HCT116 (cell line): Measurements from ENCODE around the gene SUPV3L1. TPM values are rescaled to one million over a fixed set of nuclear protein-coding genes. Genes with fewer than 3 reads are reported as not detected.

Experiments
- ATAC-seq: fragments of 200-7000 bp; cut with Tn5 transposase; 2 replicates; pipeline ENCODE4 v1.9.1; 2020; ENCODE audit warnings: mild to moderate bottlenecking, moderate library complexity
- BruUV-seq: library from RNA; stranded (reverse); fragments of 400-500 nt; replicated peaks from 2 replicates; lab custom pipeline; 2021; lab: Mats Ljungman, UMichigan
- CTCF ChIA-PET: fragments of 300-600 bp; sonication (Branson Sonifier 250); formaldehyde crosslinking; loops from one replicate; lab custom pipeline; 2021; ENCODE audit warnings: antibody characterized with exemption; lab: Charles Lee
- POLR2A ChIA-PET: fragments of 300-600, 350-600 bp; sonication (Branson Sonifier 250); formaldehyde crosslinking; loops from one replicate; lab custom pipeline; 2021; ENCODE audit warnings: antibody characterized with exemption; lab: Charles Lee
- RAD21 ChIA-PET, 2 experiments: fragments of 300-600 bp; sonication (Branson Sonifier 250); formaldehyde crosslinking; loops; one replicate each; lab custom pipeline; 2023; ENCODE audit warnings: low total read pairs in 2 of 2; ENCODE audit not compliant: uncharacterized antibody in 2 of 2, unreplicated experiment in 2 of 2, low non-redundant PET in 1 of 2; lab: Charles Lee
- DNase-seq: peaks from one replicate; pipeline ENCODE4 v3.0.0-alpha.2; 2010; ENCODE audit warnings: low read depth, low spot score
- H2AFZ ChIP-seq: fragments of 200-600 bp; shearing (Covaris generic), sonication (generic); 2 replicates; pipeline ENCODE4 v1.6.1; 2017; ENCODE audit warnings: low read depth, mixed run types, mixed read lengths, antibody characterized with exemption, low read length; ENCODE audit not compliant: poor library complexity, severe bottlenecking
- H3K27ac ChIP-seq: 2 replicates; pipeline ENCODE4 v1.5.1; 2012; ENCODE audit warnings: low read depth, low read length
- H3K27me3 ChIP-seq: fragments of 200-600 bp; sonication (generic); 2 replicates; pipeline ENCODE4 v1.6.1; 2016; ENCODE audit warnings: mixed run types, low read length, mixed read lengths; ENCODE audit not compliant: insufficient read depth
- H3K36me3 ChIP-seq, 2 experiments: fragments of 200-500 bp in 1 of 2; fragments of 200-600 bp in 1 of 2; sonication (Bioruptor generic) in 1 of 2; sonication (generic) in 1 of 2; 2 replicates each; pipeline versions ENCODE4 v1.5.1 to v1.6.1; 2014 to 2016; ENCODE audit warnings: low read length in 2 of 2, inconsistent platforms in 1 of 2, mixed read lengths in 1 of 2, mixed run types in 1 of 2; ENCODE audit not compliant: insufficient read depth in 2 of 2, control insufficient read depth in 1 of 2
- H3K4me1 ChIP-seq, 2 experiments: fragments of 200-600 bp in 1 of 2; sonication (generic) in 1 of 2; 2 replicates each; pipeline versions ENCODE4 v1.5.1 to v1.6.1; 2012 to 2017; ENCODE audit warnings: low read length in 2 of 2, inconsistent platforms in 1 of 2, mild to moderate bottlenecking in 1 of 2, mixed read lengths in 1 of 2, mixed run types in 1 of 2, moderate library complexity in 1 of 2; ENCODE audit not compliant: insufficient read depth in 2 of 2, control insufficient read depth in 1 of 2
- H3K4me2 ChIP-seq: fragments of 200-600 bp; sonication (generic); 2 replicates; pipeline ENCODE4 v1.6.1; 2017; ENCODE audit warnings: mixed run types, low read length, mixed read lengths
- H3K4me3 ChIP-seq, 2 experiments: fragments of 200-600 bp in 1 of 2; sonication (generic) in 1 of 2; replicated peaks in 1 of 2; 2 replicates each; pipeline ENCODE4 v1.5.1; 2011 to 2016; ENCODE audit warnings: low read length in 2 of 2, control low read depth in 1 of 2, low read depth in 1 of 2, mild to moderate bottlenecking in 1 of 2, mixed read lengths in 1 of 2, mixed run types in 1 of 2
- H3K79me2 ChIP-seq: fragments of 200-600 bp; sonication (generic); 2 replicates; pipeline ENCODE4 v1.6.1; 2017; ENCODE audit warnings: mild to moderate bottlenecking, mixed run types, low read length, moderate library complexity, mixed read lengths; ENCODE audit not compliant: insufficient read depth
- H3K9ac ChIP-seq: fragments of 200-600 bp; sonication (generic); 2 replicates; pipeline ENCODE4 v1.6.1; 2016; ENCODE audit warnings: low read length, mixed read lengths
- H3K9me2 ChIP-seq: fragments of 200-600 bp; sonication (generic), shearing (Covaris generic); 2 replicates; pipeline ENCODE4 v1.6.1; 2017; ENCODE audit warnings: mixed run types, mild to moderate bottlenecking, moderate library complexity; ENCODE audit not compliant: insufficient read depth
- H3K9me3 ChIP-seq, 2 experiments: fragments of 200-500 bp in 1 of 2; fragments of 200-600 bp in 1 of 2; sonication (Bioruptor generic) in 1 of 2; sonication (generic) in 1 of 2; 2 replicates each; pipeline ENCODE4 v1.6.1; 2014 to 2017; ENCODE audit warnings: low read length in 2 of 2, mixed read lengths in 2 of 2, inconsistent platforms in 1 of 2, low read depth in 1 of 2, mild to moderate bottlenecking in 1 of 2, mixed run types in 1 of 2, moderate library complexity in 1 of 2; ENCODE audit not compliant: control insufficient read depth in 1 of 2, insufficient read depth in 1 of 2
- H4K20me1 ChIP-seq: fragments of 200-600 bp; sonication (generic), shearing (Covaris generic); 2 replicates; pipeline ENCODE4 v1.6.1; 2017; ENCODE audit warnings: mixed run types, mild to moderate bottlenecking, moderate library complexity; ENCODE audit not compliant: insufficient read depth
- CBX3 ChIP-seq: IDR thresholded peaks from 2 replicates; pipeline ENCODE4 v1.6.1; 2012; ENCODE audit warnings: low read depth
- CEBPB ChIP-seq: IDR thresholded peaks from 2 replicates; pipeline ENCODE4 v1.6.1; 2012; ENCODE audit warnings: low read depth
- EGR1 ChIP-seq: IDR thresholded peaks from 2 replicates; pipeline ENCODE4 v1.6.1; 2012; ENCODE audit warnings: low read depth
- ELF1 ChIP-seq: IDR thresholded peaks from 2 replicates; pipeline ENCODE4 v1.6.1; 2012; ENCODE audit warnings: low read depth, borderline replicate concordance
- EZH2 ChIP-seq: fragments of 200-600 bp; sonication (generic); IDR thresholded peaks from 2 replicates; pipeline ENCODE4 v1.6.1; 2017; ENCODE audit warnings: antibody characterized with exemption, mixed run types
- EZH2phosphoT487 ChIP-seq: fragments of 200-600 bp; IDR thresholded peaks from 2 replicates; pipeline ENCODE4 v1.6.1; 2018; ENCODE audit warnings: antibody characterized with exemption, borderline replicate concordance
- FOSL1 ChIP-seq: IDR thresholded peaks from 2 replicates; pipeline ENCODE4 v1.6.1; 2012; ENCODE audit warnings: low read depth
- MAX ChIP-seq: IDR thresholded peaks from 2 replicates; pipeline ENCODE4 v1.6.1; 2012
- POLR2AphosphoS5 ChIP-seq: IDR thresholded peaks from 2 replicates; pipeline ENCODE4 v1.6.1; 2011; ENCODE audit warnings: mild to moderate bottlenecking, low read depth, low read length, moderate library complexity
- SIN3A ChIP-seq: IDR thresholded peaks from 2 replicates; pipeline ENCODE4 v1.6.1; 2012; ENCODE audit warnings: low read depth
- SP1 ChIP-seq: IDR thresholded peaks from 2 replicates; pipeline ENCODE4 v1.6.1; 2012; ENCODE audit warnings: low read depth
- SRF ChIP-seq: IDR thresholded peaks from 2 replicates; pipeline ENCODE4 v1.6.1; 2012; ENCODE audit warnings: low read depth
- TCF7L2 ChIP-seq: IDR thresholded peaks from 2 replicates; pipeline ENCODE4 v1.7.0; 2011; ENCODE audit warnings: borderline replicate concordance, inconsistent platforms; ENCODE audit not compliant: insufficient read depth, insufficient read length; ENCODE audit errors: extremely low read depth
- YY1 ChIP-seq: IDR thresholded peaks from 2 replicates; pipeline ENCODE4 v1.6.1; 2011; ENCODE audit warnings: low read length, low read depth, moderate library complexity, mild to moderate bottlenecking; ENCODE audit not compliant: insufficient replicate concordance; ENCODE audit errors: extremely low read depth
- ZBTB33 ChIP-seq: IDR thresholded peaks from 2 replicates; pipeline ENCODE4 v1.6.1; 2011; ENCODE audit warnings: mild to moderate bottlenecking, low read length, moderate library complexity; ENCODE audit not compliant: insufficient replicate concordance; ENCODE audit errors: extremely low read depth
- ZFX ChIP-seq: fragments of 450-650 bp; IDR thresholded peaks from 2 replicates; pipeline ENCODE4 v1.6.1; 2017
- ZNF274 ChIP-seq: fragments of 200-500 bp; sonication (Bioruptor generic); IDR thresholded peaks from 2 replicates; pipeline ENCODE4 v1.6.1; 2014; ENCODE audit warnings: mild to moderate bottlenecking, low read depth, low read length, inconsistent platforms
- intact Hi-C: fragments of 100-400 bp; cut with micrococcal nuclease; formaldehyde crosslinking; loops from 2 replicates; pipeline ENCODE4 v1.10.0; 2022
- total RNA-seq: library from RNA; stranded (reverse); gene quantifications from one replicate; pipeline ENCODE4 v1.2.1, GENCODE V29; 2021; ENCODE audit not compliant: unreplicated experiment
- TF ChIP-seq, protein P1 (sequence below): IDR thresholded peaks from 2 replicates; pipeline ENCODE4 v1.6.1; 2012; ENCODE audit warnings: low read depth

Gene SUPV3L1
- total RNA-seq, 1 experiment from 2014 or later, result 59.7 TPM

DNA sequence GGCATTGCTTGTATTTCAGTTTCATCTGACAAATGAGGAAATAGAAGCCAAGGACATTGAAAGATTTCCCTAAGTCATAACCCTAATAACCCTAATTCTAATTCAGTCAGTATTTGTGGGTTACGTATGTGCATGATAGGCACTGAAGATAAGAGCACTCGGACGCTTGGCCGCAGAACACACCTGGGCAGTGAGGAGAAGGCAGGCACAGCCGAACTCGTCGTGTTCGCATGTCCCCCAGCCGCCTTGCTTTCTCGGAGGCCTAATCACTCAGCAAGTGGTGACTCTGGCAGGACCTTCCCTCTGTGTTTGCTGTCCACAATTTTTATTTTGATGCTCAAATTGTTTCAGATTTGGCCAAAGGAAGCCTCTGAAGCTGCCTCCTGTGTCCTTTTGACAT lies 63.8 kb downstream of the SUPV3L1 start:
- no peaks in the 10 kb centered on the region for H3K4me1 ChIP-seq
- ChIA-PET POLR2A (no interaction called here), CTCF (interaction anchor here (1.5 kb wide), 1 partner anchor 149 kb away, joined by 3 read pairs; no protein-coding TSS in a partner anchor), RAD21 (no interaction called here)
- H3K4me2 ChIP-seq, result no peak overlapping the region
- H3K9ac ChIP-seq, result no peak overlapping the region
- H3K27me3 ChIP-seq, result no peaks in the 10 kb centered on the region
- no peak for TF ChIP-seq YY1
- TF ChIP-seq ELF1, result no peak
- no peak for TF ChIP-seq TCF7L2
- TF ChIP-seq CEBPB, result no peak
- no peak for TF ChIP-seq EZH2
- TF ChIP-seq EZH2phosphoT487, result no peak
- TF ChIP-seq CBX3, result no peak
- no peak for TF ChIP-seq ZFX
- no peak for TF ChIP-seq EGR1
- TF ChIP-seq POLR2AphosphoS5, result no peak
- no peak for TF ChIP-seq SP1
- no peak for TF ChIP-seq MAX
- TF ChIP-seq SIN3A, result no peak
- TF ChIP-seq ZBTB33, result no peak
- TF ChIP-seq ZNF274, result no peak
- TF ChIP-seq, protein P1, sequence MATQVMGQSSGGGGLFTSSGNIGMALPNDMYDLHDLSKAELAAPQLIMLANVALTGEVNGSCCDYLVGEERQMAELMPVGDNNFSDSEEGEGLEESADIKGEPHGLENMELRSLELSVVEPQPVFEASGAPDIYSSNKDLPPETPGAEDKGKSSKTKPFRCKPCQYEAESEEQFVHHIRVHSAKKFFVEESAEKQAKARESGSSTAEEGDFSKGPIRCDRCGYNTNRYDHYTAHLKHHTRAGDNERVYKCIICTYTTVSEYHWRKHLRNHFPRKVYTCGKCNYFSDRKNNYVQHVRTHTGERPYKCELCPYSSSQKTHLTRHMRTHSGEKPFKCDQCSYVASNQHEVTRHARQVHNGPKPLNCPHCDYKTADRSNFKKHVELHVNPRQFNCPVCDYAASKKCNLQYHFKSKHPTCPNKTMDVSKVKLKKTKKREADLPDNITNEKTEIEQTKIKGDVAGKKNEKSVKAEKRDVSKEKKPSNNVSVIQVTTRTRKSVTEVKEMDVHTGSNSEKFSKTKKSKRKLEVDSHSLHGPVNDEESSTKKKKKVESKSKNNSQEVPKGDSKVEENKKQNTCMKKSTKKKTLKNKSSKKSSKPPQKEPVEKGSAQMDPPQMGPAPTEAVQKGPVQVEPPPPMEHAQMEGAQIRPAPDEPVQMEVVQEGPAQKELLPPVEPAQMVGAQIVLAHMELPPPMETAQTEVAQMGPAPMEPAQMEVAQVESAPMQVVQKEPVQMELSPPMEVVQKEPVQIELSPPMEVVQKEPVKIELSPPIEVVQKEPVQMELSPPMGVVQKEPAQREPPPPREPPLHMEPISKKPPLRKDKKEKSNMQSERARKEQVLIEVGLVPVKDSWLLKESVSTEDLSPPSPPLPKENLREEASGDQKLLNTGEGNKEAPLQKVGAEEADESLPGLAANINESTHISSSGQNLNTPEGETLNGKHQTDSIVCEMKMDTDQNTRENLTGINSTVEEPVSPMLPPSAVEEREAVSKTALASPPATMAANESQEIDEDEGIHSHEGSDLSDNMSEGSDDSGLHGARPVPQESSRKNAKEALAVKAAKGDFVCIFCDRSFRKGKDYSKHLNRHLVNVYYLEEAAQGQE, result no peak
- TF ChIP-seq FOSL1, result no peak
- no peak for TF ChIP-seq SRF
- H3K36me3 ChIP-seq, result no peaks in the 10 kb centered on the region
- H3K4me3 ChIP-seq, result no peak overlapping the region
- intact Hi-C loops, result no loop called here
- no peak overlapping the region for H2AFZ ChIP-seq
- no peaks in the 10 kb centered on the region for H4K20me1 ChIP-seq
- H3K9me3 ChIP-seq, result no peaks in the 10 kb centered on the region
- DNase-seq (no peak), ATAC-seq (no peak)
- H3K9me2 ChIP-seq, result no peaks in the 10 kb centered on the region
- H3K79me2 ChIP-seq, result no peaks in the 10 kb centered on the region
- no peak overlapping the region for H3K27ac ChIP-seq
- BruUV-seq, result no TSS peak
